ENCODE results near the gene PRX. TPM values are rescaled to one million over a fixed set of nuclear protein-coding genes. Genes with fewer than 3 reads are reported as not detected.

The PRX gene
- total and polyA plus RNA-seq, 2 experiments from 2014 or later = 4.2 TPM

GRCh38 chr19:40415768-40416167 lies 2.6 kb upstream of the PRX start (continued):
- TF ChIP-seq REST (IDR thresholded peaks at IDR 0.05; ENCODE audit: unreplicated experiment) (no peak), POLR2AphosphoS5 (IDR thresholded peaks at IDR 0.05; ENCODE audit: low read depth) (no peak), EZH2 (IDR thresholded peaks at IDR 0.05; ENCODE audit: low read depth, unreplicated experiment) (no peak), EZH2phosphoT487 (IDR thresholded peaks at IDR 0.05; ENCODE audit: unreplicated experiment) (no peak)

- Histone ChIP-seq H3K4me1 (ENCODE audit: insufficient read depth) (peaks cover 21% of the 10 kb centered on the region), H3K4me3 (no peak overlapping the region), H4K20me1 (replicated peaks; ENCODE audit: insufficient read depth) (no peaks in the 10 kb centered on the region), H3K27ac (ENCODE audit: low read depth) (no peak overlapping the region), H3K27me3 (ENCODE audit: insufficient read depth) (no peaks in the 10 kb centered on the region), H2AFZ (no peak overlapping the region), H3K4me2 (no peak overlapping the region), H3K36me3 (ENCODE audit: insufficient read depth) (no peaks in the 10 kb centered on the region), H3F3A (replicated peaks; ENCODE audit: low read depth) (no peaks in the 10 kb centered on the region), H3K79me2 (replicated peaks; ENCODE audit: insufficient read depth) (no peaks in the 10 kb centered on the region), H3K9me2 (ENCODE audit: insufficient read depth) (no peaks in the 10 kb centered on the region)
- Mint-ChIP-seq H3K27ac (no peak overlapping the region), H3K27me3 (ENCODE audit: insufficient read depth, low read depth, poor library complexity) (peaks cover 2% of the 10 kb centered on the region), H3K36me3 (ENCODE audit: low read depth) (peaks cover 2% of the 10 kb centered on the region; the same call in 1 of the 3 replicates), H3K4me3 (no peak overlapping the region), H3K9me3 (no peaks in the 10 kb centered on the region), H3K4me1 (peaks cover 34% of the 10 kb centered on the region)
- DNase-seq (ENCODE audit: low spot score) (no peak), ATAC-seq (no peak; the same call in 2 of the 3 replicates)
- no peak for TF ChIP-seq ETS1 (IDR thresholded peaks at IDR 0.05)
- no peak for TF ChIP-seq STAT1 (IDR thresholded peaks at IDR 0.05; ENCODE audit: unreplicated experiment)
- TF ChIP-seq JUNB (IDR thresholded peaks at IDR 0.05; ENCODE audit: unreplicated experiment) = no peak
- no peak for TF ChIP-seq CTCF (conservative IDR thresholded peaks at IDR 0.05; ENCODE audit: low read depth in 2 of 2)
- TF ChIP-seq ZNF114 (CRISPR knock-in tag; IDR thresholded peaks at IDR 0.05) = no peak
- TF ChIP-seq NANOG (IDR thresholded peaks at IDR 0.05; ENCODE audit: borderline replicate concordance) = no peak
- TF ChIP-seq EZH2phosphoT487 (IDR thresholded peaks at IDR 0.05; ENCODE audit: unreplicated experiment) = no peak
- no peak for TF ChIP-seq EZH2 (IDR thresholded peaks at IDR 0.05; ENCODE audit: low read depth, unreplicated experiment)
- TF ChIP-seq CREB1 (CRISPR knock-in tag; IDR thresholded peaks at IDR 0.05; ENCODE audit: low read depth) = no peak
Observed at GRCh38 chr19:40414542-40415535, 1.7 kb upstream of the PRX start.
